Heart left ventricle (tissue), 13 donors: ENCODE data around the gene MFSD8.

Experiments used
- CTCF ChIP-seq, 12 donors: fragments of 200-600 bp; sonication (generic) in 4 of 12; IDR thresholded peaks; one replicate each; pipeline versions ENCODE4 v1.5.0 to v1.8.0; 2018 to 2022; ENCODE audit warnings: antibody characterized with exemption in 12 of 12, mild to moderate bottlenecking in 5 of 12
- POLR2A ChIP-seq, 2 donors: fragments of 450-650 bp; IDR thresholded peaks; one replicate each; pipeline ENCODE4 v1.6.1; 2017; ENCODE audit warnings: antibody characterized with exemption in 2 of 2, mild to moderate bottlenecking in 2 of 2, moderate library complexity in 2 of 2
- donor health status: ischemic (EF 13 %, LVEDD 7.1; RV severe dilation, severe dysfunction).
- donor health status: DM: no; HTN: yes; CAD: no.
- donor health status: DM: no; HTN: no; CAD: no.
- donor health status: ischemic (EF 25% LVEDD 6.9; RV normal size, moderate dysfunction).
- donor health status: ischemic (EF 25% LVEDD 5.7; RV mildly dilated, moderate dysfunction).
- donor health status: ischemic (EF 35%, LVEDD 5.7; RV mildly dilated, moderate dysfunction).
- donor health status: nonischemic (EF 11% LVEDD 7.7; RV severe dilation, severe dysfunction).
- donor health status: DM: yes; HTN: yes; CAD: no.
- donor health status: PGD.
- donor health status: ischemic (EF 29% LVEDD 5.4; RV normal size, mild dysfunction).
- donor health status: nonischemic (EF 23%, LVEDD 6.1; RV moderate dilation, normal function).

- TF ChIP-seq CTCF (IDR thresholded peaks at IDR 0.05) (peak in 11 of 12 donors; percentile 8 to 60 (median 47)), POLR2A (IDR thresholded peaks at IDR 0.05) (peak in 1 of 2 donors; percentile 70)
These were observed at the start of gene MFSD8, which contains the start of gene ABHD18 for GRCh38 chr4:127965062-127965802.
